Measurements from ENCODE around the gene NEDD4L. TPM values are rescaled to one million over a fixed set of nuclear protein-coding genes. Genes with fewer than 3 reads are reported as not detected.

The NEDD4L gene
- total RNA-seq, 2 donors from 2014 or later, result 149 to 212 TPM

- Histone ChIP-seq H3K36me3 (peaks cover 7% of the 10 kb centered on the region), H3K4me3 (no peak overlapping the region), H3K4me1 (no peaks in the 10 kb centered on the region), H3K27ac (no peak overlapping the region), H3K9ac (ENCODE audit: low read depth in 2 of 2, low read length in 2 of 2) (no peak overlapping the region), H3K9me3 (no peaks in the 10 kb centered on the region), H3K27me3 (no peaks in the 10 kb centered on the region)
- intact Hi-C loops (cut with DNase I), result no loop called here
- TF ChIP-seq CTCF (IDR thresholded peaks at IDR 0.05), result no peak
- DNase-seq, result no peak
Observed at GRCh38 chr18:58391231-58391825, 347.3 kb downstream of the NEDD4L start.

GRCh38 chr18:58391932-58392323 is 347.9 kb downstream of the NEDD4L start:
- no peaks in the 10 kb centered on the region for H3K27me3 ChIP-seq
- TF ChIP-seq CTCF (IDR thresholded peaks at IDR 0.05), result no peak
- H3K4me1 ChIP-seq, result no peaks in the 10 kb centered on the region
- no peak for DNase-seq
- intact Hi-C loops (cut with DNase I), result no loop called here
- no peak overlapping the region for H3K4me3 ChIP-seq
- peaks cover 7% of the 10 kb centered on the region for H3K36me3 ChIP-seq
- H3K27ac ChIP-seq, result no peak overlapping the region
- H3K9me3 ChIP-seq, result no peaks in the 10 kb centered on the region
- H3K9ac ChIP-seq (ENCODE audit: low read depth in 2 of 2, low read length in 2 of 2), result no peak overlapping the region

GRCh38 chr18:58392324-58393000 is 348.4 kb downstream of the NEDD4L start:
- H3K27ac ChIP-seq, result peak overlapping the region; percentile 45
- no peaks in the 10 kb centered on the region for H3K9me3 ChIP-seq
- no peaks in the 10 kb centered on the region for H3K4me1 ChIP-seq
- no peak for TF ChIP-seq CTCF (IDR thresholded peaks at IDR 0.05)
- H3K4me3 ChIP-seq, result no peak overlapping the region
- no peak for DNase-seq
- no peak overlapping the region for H3K9ac ChIP-seq (ENCODE audit: low read depth in 2 of 2, low read length in 2 of 2)
- intact Hi-C loops (cut with DNase I), result no loop called here
- no peaks in the 10 kb centered on the region for H3K27me3 ChIP-seq
- H3K36me3 ChIP-seq, result peaks cover 7% of the 10 kb centered on the region

- intact Hi-C loops (cut with DNase I), result no loop called here
- H3K36me3 ChIP-seq, result peaks cover 5% of the 10 kb centered on the region
- H3K27ac ChIP-seq, result peak overlapping the region; percentile 45
- no peaks in the 10 kb centered on the region for H3K9me3 ChIP-seq
- no peak overlapping the region for H3K4me3 ChIP-seq
- H3K4me1 ChIP-seq, result no peaks in the 10 kb centered on the region
- H3K27me3 ChIP-seq, result no peaks in the 10 kb centered on the region
- DNase-seq, result peak; percentile 34
- TF ChIP-seq CTCF (IDR thresholded peaks at IDR 0.05), result no peak
- no peak overlapping the region for H3K9ac ChIP-seq (ENCODE audit: low read depth in 2 of 2, low read length in 2 of 2)
Observed at GRCh38 chr18:58393295-58393694, 349.3 kb downstream of the NEDD4L start.

GRCh38 chr18:58394046-58394445 is 350.0 kb downstream of the NEDD4L start:
- H3K36me3 ChIP-seq, result no peaks in the 10 kb centered on the region
- no peaks in the 10 kb centered on the region for H3K4me1 ChIP-seq
- H3K27ac ChIP-seq, result no peak overlapping the region
- H3K4me3 ChIP-seq, result no peak overlapping the region
- H3K27me3 ChIP-seq, result no peaks in the 10 kb centered on the region
- H3K9me3 ChIP-seq, result no peaks in the 10 kb centered on the region
- intact Hi-C loops (cut with DNase I), result no loop called here
- H3K9ac ChIP-seq (ENCODE audit: low read depth in 2 of 2, low read length in 2 of 2), result no peak overlapping the region
- DNase-seq, result no peak
- no peak for TF ChIP-seq CTCF (IDR thresholded peaks at IDR 0.05)

Measured in colonic mucosa (tissue), 4 donors.